ENCODE results near the gene COA7. TPM values are rescaled to one million over a fixed set of nuclear protein-coding genes. Genes with fewer than 3 reads are reported as not detected.

The COA7 gene
- total and polyA plus RNA-seq, 10 of the 15 experiments (the other 5 are each of a cell fraction or from before 2014, with no cell fraction given), result 7.5 to 20.2 (median 15.4) TPM

GRCh38 chr1:52702886-52703787 is 5.0 kb upstream of the COA7 start (continued):
- TF ChIP-seq ZNF687 (IDR thresholded peaks at IDR 0.05) (peak; percentile 98), CHD4 (IDR thresholded peaks at IDR 0.05) (no peak), YY1 (IDR thresholded peaks at IDR 0.05; ENCODE audit: low read depth, low read length) (0 out of 2 replicates have a peak, but pooled peaks have one; percentile 12), PAX8 (IDR thresholded peaks at IDR 0.05) (no peak), CEBPB (IDR thresholded peaks at IDR 0.05; ENCODE audit: borderline replicate concordance in 1 of 2, low read depth in 2 of 2, low read length in 2 of 2) (no peak), LARP7 (IDR thresholded peaks at IDR 0.05) (no peak), ASH2L (IDR thresholded peaks at IDR 0.05; ENCODE audit: borderline replicate concordance, low read depth) (no peak), ZNF622 (IDR thresholded peaks at IDR 0.05) (no peak), SREBF1 (IDR thresholded peaks at IDR 0.05; ENCODE audit: low read length) (no peak), E2F8 (IDR thresholded peaks at IDR 0.05; ENCODE audit: low read depth, partially characterized antibody) (no peak), MEF2B (IDR thresholded peaks at IDR 0.05; ENCODE audit: partially characterized antibody, poor library complexity, severe bottlenecking) (peak; percentile 83), RFX5 (IDR thresholded peaks at IDR 0.05; ENCODE audit: low read depth, low read length) (peak; percentile 40; the same call in 1 of the 2 replicates), KDM1A (IDR thresholded peaks at IDR 0.05; ENCODE audit: borderline replicate concordance) (no peak), ATF3 (IDR thresholded peaks at IDR 0.05; ENCODE audit: borderline replicate concordance, extremely low read depth, low read depth, low read length) (peak; percentile 84; the same call in 1 of the 2 replicates), RELB (IDR thresholded peaks at IDR 0.05; ENCODE audit: low read depth) (no peak; the same call in 1 of the 2 replicates), RAD51 (IDR thresholded peaks at IDR 0.05) (peak; percentile 94), YBX1 (IDR thresholded peaks at IDR 0.05) (no peak), ETV6 (conservative IDR thresholded peaks at IDR 0.05 in 1 of 2, IDR thresholded peaks at IDR 0.05 in 1 of 2; ENCODE audit: borderline replicate concordance in 1 of 2, low read depth in 1 of 2) (no peak), USF1 (IDR thresholded peaks at IDR 0.05; ENCODE audit: borderline replicate concordance, extremely low read length, insufficient read depth, low read depth, low read length) (peak; percentile 94)
